ENCODE measurements around the gene GALNT7. TPM values are rescaled to one million over a fixed set of nuclear protein-coding genes. Genes with fewer than 3 reads are reported as not detected.

Gene GALNT7
- polyA plus RNA-seq, 3 donors, result 12.3 to 29.0 (median 19.7) TPM

GRCh38 chr4:173281406-173282255 is 113.0 kb downstream of the GALNT7 start:
- Histone ChIP-seq H3K4me3 (replicated peaks in 1 of 3; ENCODE audit: low read depth in 2 of 3, low read length in 3 of 3) (peak overlapping the region in 1 of 3 experiments; percentile 23), H3K9ac (ENCODE audit: insufficient read depth, low read length, poor library complexity, severe bottlenecking) (no peak overlapping the region), H3K4me1 (ENCODE audit: control insufficient read depth in 1 of 2, insufficient read depth in 2 of 2, low read length in 2 of 2) (peaks cover 5 to 17% of the 10 kb centered on the region in 2 donors), H2AFZ (ENCODE audit: insufficient read depth, low read depth, low read length, poor library complexity, severe bottlenecking) (no peak overlapping the region), H4K20me1 (ENCODE audit: insufficient read depth, low read length) (peaks cover 13% of the 10 kb centered on the region), H3K4me2 (replicated peaks; ENCODE audit: extremely low read depth, low read length, poor library complexity, severe bottlenecking) (peak overlapping the region; percentile 30), H3K9me3 (replicated peaks in 1 of 2; ENCODE audit: control insufficient read depth in 1 of 2, insufficient read depth in 1 of 2, low read length in 2 of 2) (peaks cover 18 to 43% of the 10 kb centered on the region in 2 donors), H3K27me3 (ENCODE audit: control insufficient read depth in 2 of 2, insufficient read depth in 2 of 2, low read length in 2 of 2) (no peaks in the 10 kb centered on the region), H3K27ac (ENCODE audit: low read depth in 1 of 2, low read length in 2 of 2) (peak overlapping the region in 1 of 2 donors; percentile 50), H3K79me2 (ENCODE audit: insufficient read depth, low read length) (peaks cover 37% of the 10 kb centered on the region), H3K36me3 (replicated peaks in 1 of 2; ENCODE audit: control insufficient read depth in 1 of 2, insufficient read depth in 2 of 2, low read length in 2 of 2) (peaks cover 0 to 37% of the 10 kb centered on the region in 2 donors)
- intact Hi-C loops (cut with micrococcal nuclease), result no loop called here
- Mint-ChIP-seq H3K4me3 (no peak overlapping the region), H3K36me3 (peaks cover 17 to 23% of the 10 kb centered on the region in 2 donors), H3K27ac (peak overlapping the region in 5 of 7 donors; percentile 10 to 77 (median 68)), H3K27me3 (ENCODE audit: low read depth in 3 of 3) (no peaks in the 10 kb centered on the region), H3K4me1 (peaks cover 9% of the 10 kb centered on the region), H3K9me3 (peaks cover 7 to 45% (median 38%) of the 10 kb centered on the region in 7 donors)
- TF ChIP-seq, protein P1, sequence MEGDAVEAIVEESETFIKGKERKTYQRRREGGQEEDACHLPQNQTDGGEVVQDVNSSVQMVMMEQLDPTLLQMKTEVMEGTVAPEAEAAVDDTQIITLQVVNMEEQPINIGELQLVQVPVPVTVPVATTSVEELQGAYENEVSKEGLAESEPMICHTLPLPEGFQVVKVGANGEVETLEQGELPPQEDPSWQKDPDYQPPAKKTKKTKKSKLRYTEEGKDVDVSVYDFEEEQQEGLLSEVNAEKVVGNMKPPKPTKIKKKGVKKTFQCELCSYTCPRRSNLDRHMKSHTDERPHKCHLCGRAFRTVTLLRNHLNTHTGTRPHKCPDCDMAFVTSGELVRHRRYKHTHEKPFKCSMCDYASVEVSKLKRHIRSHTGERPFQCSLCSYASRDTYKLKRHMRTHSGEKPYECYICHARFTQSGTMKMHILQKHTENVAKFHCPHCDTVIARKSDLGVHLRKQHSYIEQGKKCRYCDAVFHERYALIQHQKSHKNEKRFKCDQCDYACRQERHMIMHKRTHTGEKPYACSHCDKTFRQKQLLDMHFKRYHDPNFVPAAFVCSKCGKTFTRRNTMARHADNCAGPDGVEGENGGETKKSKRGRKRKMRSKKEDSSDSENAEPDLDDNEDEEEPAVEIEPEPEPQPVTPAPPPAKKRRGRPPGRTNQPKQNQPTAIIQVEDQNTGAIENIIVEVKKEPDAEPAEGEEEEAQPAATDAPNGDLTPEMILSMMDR (IDR thresholded peaks at IDR 0.05), result no peak
- whole genome bisulfite sequencing (ENCODE audit: insufficient coverage), result 75% methylated on average over 2 of the region's 14 CpGs
- DNase-seq, result peak; percentile 3 to 8 (median 7)

DNA sequence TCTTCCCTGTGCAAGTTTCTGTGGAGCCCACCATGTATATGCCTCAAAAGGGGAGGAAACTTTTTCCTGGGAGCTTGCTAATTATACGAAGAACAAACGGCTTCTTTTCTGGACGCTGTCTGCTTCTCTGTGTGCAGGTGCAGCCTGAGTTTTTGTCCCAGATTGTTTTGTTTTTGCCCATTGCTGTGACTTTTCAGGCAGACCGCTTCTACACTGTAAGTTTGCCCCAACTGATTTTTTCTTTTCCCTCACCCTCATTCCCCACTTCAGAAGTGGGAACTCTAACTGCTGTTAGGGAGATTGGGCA is 113.6 kb downstream of the GALNT7 start:
- H3K27me3 Mint-ChIP-seq (ENCODE audit: low read depth in 3 of 3), result no peaks in the 10 kb centered on the region
- peaks cover 9% of the 10 kb centered on the region for H3K4me1 Mint-ChIP-seq
- peaks cover 5 to 17% of the 10 kb centered on the region in 2 donors for H3K4me1 ChIP-seq (ENCODE audit: control insufficient read depth in 1 of 2, insufficient read depth in 2 of 2, low read length in 2 of 2)
- no peak overlapping the region for H3K9ac ChIP-seq (ENCODE audit: insufficient read depth, low read length, poor library complexity, severe bottlenecking)
- H3K4me3 ChIP-seq (replicated peaks in 1 of 3; ENCODE audit: low read depth in 2 of 3, low read length in 3 of 3), result no peak overlapping the region
- no peaks in the 10 kb centered on the region for H3K27me3 ChIP-seq (ENCODE audit: control insufficient read depth in 2 of 2, insufficient read depth in 2 of 2, low read length in 2 of 2)
- peaks cover 37% of the 10 kb centered on the region for H3K79me2 ChIP-seq (ENCODE audit: insufficient read depth, low read length)
- TF ChIP-seq, protein P1 (IDR thresholded peaks at IDR 0.05), result no peak
- peaks cover 0 to 42% of the 10 kb centered on the region in 2 donors for H3K36me3 ChIP-seq (replicated peaks in 1 of 2; ENCODE audit: control insufficient read depth in 1 of 2, insufficient read depth in 2 of 2, low read length in 2 of 2)
- no peak overlapping the region for H2AFZ ChIP-seq (ENCODE audit: insufficient read depth, low read depth, low read length, poor library complexity, severe bottlenecking)
- intact Hi-C loops (cut with micrococcal nuclease), result no loop called here
- H3K4me2 ChIP-seq (replicated peaks; ENCODE audit: extremely low read depth, low read length, poor library complexity, severe bottlenecking), result no peak overlapping the region
- WGBS (ENCODE audit: insufficient coverage), result 59% methylated on average over 3 of the region's 4 CpGs
- peaks cover 19 to 24% of the 10 kb centered on the region in 2 donors for H3K36me3 Mint-ChIP-seq
- H3K27ac ChIP-seq (ENCODE audit: low read depth in 1 of 2, low read length in 2 of 2), result peak overlapping the region in 1 of 2 donors; percentile 50
- no peak for DNase-seq
- peaks cover 9 to 50% (median 41%) of the 10 kb centered on the region in 7 donors for H3K9me3 Mint-ChIP-seq
- H3K4me3 Mint-ChIP-seq, result no peak overlapping the region
- H4K20me1 ChIP-seq (ENCODE audit: insufficient read depth, low read length), result peaks cover 13% of the 10 kb centered on the region
- H3K27ac Mint-ChIP-seq, result peak overlapping the region in 1 of 7 donors; percentile 6
- peaks cover 19 to 49% of the 10 kb centered on the region in 2 donors for H3K9me3 ChIP-seq (replicated peaks in 1 of 2; ENCODE audit: control insufficient read depth in 1 of 2, insufficient read depth in 1 of 2, low read length in 2 of 2)
